HG03558 (cell line): Measurements from ENCODE around the gene ARAP1.

Experiments used
- ATAC-seq: cut with Tn5 transposase; IDR thresholded peaks from one replicate; pipeline ENCODE4 v1.9.1; 2021; ENCODE audit warnings: moderate number of reproducible peaks; ENCODE audit not compliant: unreplicated experiment; ENCODE audit errors: extremely low read depth

Gene ARAP1

DNA sequence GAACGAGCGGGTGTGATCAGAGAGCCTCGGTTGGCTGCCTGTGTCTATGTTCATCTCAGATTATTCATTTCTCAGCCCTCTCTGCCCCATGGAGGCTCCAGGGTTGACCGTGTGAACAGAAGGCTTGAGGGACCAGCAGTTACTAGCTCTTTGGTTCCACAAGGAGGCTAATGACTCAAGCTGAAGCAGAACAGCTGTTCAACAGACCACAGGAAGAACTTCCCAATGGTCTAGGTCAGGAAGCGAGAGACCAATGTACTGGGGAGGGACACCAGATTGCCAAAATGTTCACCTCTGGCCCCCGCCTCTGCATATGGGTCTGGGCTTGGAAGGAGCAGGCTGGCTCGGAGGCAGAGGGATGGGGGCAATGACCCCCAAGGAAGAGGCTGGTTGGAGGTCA, 63.3 kb downstream of the ARAP1 start:
- no peak for ATAC-seq

DNA sequence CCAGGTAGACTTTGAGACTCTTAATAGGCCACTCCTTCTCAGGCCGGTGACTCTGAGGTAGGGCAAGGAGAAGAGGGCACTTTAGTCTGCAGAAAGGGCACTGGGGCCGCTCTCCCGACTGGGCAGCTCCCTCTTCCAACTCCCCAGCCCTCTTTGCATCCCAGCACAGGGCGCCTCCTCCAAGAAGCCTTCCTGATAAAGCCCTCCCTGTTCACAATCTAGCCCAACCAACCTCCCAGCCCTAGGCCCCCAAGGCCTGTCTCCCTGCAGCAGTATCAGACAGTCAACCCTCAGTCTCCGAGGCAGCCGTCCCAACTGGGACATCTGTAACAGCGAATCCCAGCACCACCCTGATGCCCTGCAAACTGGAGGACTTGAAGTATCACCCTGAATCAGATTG, 63.7 kb downstream of the ARAP1 start:
- ATAC-seq = no peak

DNA sequence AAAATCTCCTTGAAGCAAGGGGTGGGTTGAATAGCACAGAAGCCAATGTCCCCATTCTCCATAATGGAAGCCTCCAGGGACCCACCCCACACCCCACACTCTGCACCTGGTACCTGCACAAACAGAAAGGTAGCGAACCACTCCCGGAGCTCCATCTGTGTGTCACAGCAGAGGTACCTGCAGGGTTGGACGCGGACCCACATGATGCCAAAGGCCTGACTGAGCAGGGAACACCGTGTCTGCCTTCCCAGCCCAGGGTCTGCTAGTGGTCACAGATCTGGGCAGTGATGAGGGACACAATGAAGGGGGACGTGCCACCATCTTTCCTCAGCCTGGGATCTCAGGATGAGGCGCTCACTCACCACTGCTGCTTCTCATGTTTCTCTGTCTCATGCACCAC, 64.9 kb downstream of the ARAP1 start:
- no peak for ATAC-seq

DNA sequence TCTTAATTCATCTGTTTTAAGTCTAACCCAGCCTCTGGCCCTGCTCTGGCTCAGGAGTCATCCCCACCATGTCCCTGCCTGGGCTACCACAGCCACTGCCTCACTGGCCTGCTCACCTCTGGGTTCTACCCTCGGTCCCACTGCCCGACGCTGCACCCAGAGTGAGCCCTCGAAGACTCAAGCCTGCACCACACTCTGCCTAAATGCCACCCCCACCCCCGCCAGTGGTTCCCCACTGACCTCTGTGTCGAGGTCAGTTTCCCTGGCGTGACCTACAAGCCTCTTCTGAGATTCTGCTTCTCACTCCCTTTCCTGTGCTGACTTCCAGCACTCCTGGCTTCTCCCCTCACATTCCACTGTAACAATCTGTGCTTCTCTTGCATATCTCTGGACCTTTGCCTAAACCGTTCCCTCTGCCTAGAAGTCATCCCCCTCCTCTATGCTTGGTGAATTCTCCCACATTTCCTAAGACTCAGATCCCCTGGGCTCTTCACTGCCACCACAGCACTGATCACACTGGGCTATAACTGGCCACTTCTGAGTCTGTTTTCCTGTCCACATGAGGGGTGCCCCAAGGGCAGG, 65.5 kb downstream of the ARAP1 start:
- ATAC-seq = no peak

DNA sequence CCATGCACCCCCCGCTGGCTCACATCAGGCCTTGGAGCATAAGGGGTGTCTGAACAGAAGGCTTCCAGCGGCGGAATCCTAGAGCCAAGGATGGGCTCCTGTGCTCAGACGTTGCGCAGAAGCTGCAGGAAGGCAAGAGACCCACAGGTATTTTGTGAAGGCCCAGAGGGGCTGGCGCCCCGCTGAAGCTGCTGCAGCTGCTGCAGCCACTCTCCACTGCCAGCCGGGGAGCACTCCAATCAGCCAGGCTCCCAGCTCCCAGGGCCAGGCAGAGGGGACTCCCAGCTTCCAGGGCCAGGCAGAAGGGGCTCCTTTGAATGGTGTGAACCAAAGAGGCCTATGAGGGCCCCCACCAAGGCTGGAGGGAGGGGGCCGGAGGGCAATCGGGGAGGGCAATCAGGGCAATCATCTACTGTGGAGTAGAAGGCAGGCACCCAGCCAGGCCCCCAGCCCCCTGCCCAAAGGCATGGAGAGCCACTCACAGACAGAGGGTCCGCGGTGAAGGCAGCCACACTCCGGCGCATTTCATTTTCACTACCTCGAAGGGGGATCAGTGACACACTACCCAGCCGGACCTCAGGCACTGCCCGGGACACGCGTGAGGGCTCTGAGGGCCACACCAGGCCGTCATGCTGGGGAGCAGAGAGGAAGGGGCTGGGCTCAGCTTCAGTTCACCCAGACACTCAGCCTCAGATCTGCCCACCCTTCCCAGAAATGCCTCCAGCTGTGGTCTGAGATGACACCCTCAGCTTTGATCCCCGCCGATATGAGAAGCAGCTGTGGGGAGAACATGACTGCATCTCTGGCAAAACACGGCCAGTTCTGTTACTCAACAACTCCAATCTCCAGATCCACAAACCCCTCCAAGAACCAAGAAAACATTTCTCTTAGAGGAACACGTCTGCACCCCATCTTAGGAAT, 66.4 kb downstream of the ARAP1 start:
- ATAC-seq = no peak

DNA sequence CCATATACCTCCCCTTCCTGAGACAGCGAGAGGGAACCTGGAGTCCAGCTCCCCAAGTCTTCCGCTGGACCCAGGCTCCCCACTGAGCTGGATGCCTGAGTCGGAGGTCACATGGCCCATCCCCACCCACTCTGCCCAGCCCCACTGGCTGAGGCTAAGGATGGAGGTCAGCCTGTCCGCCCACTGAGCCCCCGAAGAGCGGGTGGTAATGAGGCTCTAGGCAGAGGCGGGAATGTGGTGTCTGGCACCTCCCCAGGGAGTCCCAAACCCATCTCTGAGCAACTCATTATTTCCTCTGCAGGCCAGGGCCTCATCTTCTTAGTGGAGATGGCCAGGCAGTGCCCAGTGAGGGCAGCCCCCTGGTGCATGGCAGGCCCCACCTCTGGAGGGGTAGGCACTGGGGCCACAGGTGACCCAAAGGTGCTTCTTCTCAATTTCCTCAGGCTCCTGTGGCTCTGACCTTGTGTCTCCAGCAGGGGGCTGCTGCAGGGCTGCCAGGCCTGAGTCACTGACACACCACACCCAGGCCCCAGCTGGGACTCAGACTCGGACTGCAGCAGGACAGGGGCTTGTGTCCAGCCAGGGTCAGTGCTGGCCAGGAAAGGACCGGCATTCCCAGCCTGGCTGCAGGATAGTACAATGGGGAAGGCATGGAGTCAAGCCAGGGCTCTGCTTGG, 67.8 kb downstream of the ARAP1 start:
- no peak for ATAC-seq

DNA sequence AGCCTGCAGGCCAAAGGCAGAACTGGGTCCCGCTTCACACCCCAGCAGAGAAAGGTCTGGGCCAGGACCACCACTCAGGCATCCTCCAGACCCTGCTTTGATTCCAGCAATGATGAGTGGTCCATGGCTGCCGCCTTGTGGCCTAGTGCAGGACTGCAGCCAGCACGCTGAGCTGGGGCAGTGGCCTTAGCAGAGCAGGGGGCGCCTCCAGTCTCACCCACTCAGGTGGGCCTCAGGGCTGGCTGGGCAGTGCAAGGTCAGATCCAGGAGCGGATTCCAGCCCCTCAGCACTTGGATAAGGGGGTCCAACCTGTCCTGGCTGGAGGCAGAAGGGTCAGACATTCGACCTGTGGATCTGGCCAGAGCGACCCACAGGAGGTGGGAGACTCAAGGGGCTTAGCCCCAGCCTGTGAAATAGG, 68.4 kb downstream of the ARAP1 start:
- ATAC-seq = no peak

DNA sequence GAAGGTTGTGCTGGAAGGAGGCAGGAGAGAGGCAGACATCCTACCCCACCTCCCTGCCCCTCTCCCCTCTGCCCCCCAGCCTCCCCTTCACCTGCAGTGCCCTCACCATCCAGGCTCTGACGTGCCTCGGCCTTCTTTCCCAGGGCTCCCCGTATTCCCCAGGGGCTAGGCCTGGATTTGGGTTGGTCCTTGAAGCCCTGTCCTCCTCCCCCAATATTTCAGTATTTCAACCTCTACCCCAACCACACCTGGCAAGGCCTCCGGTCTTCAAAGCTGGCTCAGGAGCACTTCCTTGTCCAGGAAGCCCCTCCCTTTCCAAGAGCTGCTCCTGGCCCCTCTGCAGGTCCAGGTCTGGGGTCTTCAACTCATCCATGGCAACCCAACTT, 69.4 kb downstream of the ARAP1 start:
- no peak for ATAC-seq

DNA sequence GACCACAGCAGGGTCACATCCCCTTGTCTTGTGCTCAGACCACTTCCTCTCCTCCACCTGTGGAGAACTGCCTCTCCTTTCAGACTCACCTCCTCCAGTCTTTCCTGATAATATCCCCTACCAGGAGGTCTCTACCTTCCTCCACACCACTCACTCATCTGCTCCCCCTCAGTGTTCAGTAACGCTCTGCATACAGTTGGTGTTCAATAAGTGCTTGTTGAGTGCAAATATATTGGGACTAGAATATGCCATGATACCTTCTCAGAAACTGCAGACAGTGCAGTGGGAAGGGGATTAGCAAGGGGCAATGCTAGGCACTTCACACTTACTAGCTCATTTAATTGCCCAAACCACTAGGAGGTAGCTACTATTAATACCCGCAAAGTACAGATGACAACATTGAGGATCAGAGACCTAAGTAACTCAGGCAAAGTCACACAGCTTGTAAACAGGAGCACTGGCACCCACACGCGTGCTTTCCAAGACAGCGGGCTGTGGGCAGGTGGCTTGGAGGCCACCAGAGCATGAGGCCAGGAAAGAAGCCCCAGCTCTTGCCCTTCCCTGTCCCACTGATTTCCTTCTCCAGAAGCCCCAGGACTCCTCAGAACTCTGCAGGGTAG, 69.9 kb downstream of the ARAP1 start:
- no peak for ATAC-seq

DNA sequence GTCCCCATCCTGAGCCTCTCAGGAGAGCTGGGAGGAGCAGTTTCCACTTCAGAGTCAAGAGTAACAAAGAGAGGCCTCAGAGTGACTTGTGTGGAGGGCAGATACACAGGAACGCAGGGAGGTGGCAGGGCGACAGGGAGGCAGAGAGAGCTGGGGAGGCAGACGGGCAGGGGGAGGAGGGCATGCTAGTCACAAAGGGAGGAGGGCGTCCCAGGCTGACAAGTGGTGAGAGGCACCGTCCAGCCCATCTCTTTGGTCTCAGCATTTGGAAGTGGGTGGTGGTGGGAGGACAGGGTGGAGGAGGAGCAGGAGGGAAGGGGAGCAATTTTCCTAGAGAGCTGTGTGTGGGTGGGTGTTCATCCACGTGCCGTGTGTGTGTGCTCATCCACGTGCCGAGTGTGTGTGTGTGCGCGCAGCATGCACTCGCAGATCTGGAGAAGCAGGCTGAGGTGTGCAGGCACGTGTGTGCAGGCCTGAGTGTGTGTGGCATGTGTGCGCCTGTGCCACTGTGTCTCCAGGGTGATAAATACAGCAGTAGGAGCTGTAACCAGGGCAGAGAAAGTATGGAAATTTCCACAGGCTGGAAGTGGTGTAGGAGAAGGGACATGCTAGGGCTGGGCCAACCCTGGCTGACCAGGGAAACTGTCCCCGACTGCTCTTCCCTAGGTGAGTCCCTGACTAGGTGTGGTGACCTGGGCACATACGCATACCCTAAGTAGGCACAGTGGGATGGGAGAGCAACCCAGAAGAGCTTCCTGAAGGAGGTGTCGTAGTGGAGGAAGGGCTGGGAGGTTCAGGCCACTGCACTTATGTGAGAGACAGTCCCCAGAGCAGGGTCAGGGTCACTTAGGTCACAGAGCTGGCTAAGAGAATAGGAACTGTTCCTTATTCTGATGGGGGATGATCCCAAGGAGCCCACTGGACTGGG, 70.7 kb downstream of the ARAP1 start:
- no peak for ATAC-seq

DNA sequence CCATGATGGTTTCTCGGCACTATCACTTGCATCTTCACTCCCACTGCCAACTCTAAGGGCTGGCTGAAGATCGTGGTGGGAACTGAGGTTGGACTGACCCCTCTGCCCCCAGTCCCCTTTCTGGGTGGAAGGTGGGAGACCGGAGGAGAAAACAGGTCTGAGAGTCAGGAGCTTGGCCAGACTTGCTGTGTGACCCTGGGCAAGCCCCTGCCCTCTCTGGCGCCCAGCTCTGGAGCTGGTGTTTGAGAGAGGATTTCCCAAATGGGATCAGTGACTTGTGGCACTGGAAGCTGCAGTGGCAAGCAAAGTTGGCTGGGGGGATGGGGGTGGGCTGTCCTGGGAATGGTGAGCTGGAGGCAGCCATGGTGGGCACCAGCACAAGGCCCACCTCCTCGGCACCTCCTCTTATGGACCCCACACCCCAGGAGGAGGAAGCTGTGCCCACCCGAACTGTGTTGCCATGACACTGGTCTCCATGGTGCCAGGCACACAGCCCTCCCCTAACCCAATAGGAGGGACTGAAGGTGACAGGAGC, 71.5 kb downstream of the ARAP1 start:
- ATAC-seq = no peak

DNA sequence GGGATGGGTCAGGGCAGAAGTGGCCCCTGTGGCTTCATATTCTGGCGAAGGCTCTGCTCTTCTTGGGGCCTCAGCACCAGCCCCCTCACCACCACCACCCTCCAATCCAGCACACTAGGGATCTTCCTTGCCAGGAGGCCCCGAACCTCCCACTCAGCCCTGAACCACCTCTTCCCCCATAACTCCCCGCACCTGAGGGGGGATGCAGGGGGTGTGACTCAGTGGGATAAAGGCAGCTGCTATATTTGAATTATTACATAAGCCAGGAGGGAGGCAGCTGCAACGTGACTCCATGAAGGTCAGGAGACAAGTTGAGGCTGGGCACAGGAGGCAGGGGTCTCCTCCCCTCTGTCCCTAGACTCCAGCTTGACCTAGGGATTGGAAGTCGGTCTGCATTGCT, 72.3 kb downstream of the ARAP1 start:
- no peak for ATAC-seq

DNA sequence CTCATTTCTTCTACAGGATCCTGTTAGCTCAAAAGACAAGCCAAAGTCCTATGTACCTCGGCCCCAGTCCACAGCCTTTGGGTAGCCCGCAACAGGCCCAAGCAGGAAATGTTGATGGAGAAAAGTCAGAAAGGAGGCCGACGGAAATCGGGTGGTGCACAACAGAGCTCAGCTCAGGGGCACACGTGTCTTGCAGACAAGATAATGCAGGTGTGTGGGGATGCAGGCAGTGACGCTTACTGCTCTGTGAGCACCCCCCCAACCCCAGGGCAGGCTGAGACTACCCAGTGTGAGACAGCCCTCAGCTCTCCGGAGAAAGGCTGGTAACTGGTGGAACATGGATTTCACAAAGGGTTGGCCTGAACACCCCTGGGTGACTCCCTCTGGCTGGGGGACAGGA, 73.7 kb downstream of the ARAP1 start:
- no peak for ATAC-seq

DNA sequence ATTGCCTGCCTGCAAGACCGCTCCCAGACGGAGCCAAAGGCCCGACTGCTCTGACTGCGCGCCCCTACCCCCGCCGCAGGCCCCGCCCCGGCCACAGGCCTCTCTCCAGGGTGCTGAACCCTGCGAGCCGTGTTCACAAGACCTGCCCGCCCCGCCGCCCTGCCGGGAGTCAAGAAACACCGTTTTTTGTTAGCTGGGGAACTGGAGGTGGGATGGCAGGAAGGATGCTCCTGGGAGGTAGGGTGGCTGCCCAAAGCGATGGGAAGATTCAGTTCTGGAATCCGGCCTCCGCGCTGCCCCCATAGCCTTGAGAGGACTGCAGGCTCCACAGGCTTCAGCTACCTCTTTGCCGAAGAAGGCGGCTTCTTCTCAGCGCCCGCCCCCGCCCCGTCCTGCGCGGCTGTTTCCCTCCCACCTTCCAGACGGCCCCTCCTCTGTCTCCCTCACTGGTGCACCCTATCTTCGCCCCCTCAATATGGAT, 75.3 kb downstream of the ARAP1 start:
- no peak for ATAC-seq

DNA sequence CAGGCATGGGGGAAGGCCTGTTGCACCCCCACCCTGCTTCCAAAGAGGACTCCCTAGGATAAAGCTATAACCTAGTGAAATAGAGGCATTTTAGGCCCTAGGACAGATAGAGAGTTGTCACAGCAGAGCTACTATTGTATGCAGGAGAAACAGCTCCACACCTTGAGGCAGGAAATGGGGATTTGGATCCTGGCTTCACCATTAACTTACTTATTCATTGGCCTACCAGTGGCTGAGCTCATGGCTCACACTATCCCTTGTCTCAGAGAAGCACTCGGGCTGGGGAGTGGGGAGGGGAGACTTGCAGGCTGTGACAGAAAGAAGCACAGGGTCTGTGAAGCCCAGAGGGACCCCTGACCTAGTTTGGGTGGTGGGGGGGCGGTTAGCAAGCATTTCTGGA, 77.0 kb downstream of the ARAP1 start:
- ATAC-seq = no peak

DNA sequence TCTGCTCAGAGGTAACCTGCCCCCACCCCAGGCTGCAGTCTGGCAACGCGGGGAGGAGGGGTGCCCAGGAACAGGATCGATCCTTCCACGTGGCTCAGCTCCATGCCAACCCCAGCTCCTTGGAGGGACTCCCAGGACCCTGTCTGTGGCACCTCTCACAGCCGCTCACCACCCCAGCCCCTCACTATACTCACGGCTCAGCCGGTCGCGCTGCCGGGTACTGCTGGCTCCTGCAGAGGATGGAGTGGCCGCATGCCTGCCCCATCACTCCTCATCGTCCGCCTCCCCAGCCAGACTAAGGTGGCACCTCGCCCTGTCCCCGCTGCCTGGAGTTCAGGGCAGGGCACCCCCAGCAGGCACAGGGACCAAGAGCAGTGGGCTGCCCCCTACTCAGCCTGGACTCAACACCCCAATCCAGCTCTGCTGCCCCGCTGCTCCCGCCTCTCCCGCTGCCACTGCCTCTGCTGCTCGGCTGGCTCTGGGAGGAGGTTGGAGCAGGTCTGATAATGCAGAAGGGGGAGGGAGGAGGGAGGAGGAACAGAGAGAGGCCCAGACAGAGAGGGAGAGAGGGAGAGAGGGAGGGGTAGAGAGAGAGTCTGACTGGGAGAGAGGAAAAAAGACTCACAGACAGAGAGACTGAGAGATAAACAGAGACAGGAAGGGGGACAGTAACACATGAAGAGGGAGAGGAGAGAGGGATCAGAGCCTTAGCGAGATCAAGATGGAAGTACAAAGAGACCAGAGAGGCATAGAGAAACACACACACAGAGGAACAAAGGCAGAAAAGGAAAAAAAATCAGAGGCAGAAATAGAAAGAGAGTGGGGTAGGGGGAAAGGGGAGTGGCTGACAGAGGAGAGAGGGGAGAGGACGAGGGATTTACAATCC, 78.0 kb downstream of the ARAP1 start, which contains the start of gene PDE2A:
TSS of gene PDE2A (minus strand) at position 480 of the 886 bp plus-strand sequence. CDS start at position 265, 215 bp downstream.
- no peak for ATAC-seq

DNA sequence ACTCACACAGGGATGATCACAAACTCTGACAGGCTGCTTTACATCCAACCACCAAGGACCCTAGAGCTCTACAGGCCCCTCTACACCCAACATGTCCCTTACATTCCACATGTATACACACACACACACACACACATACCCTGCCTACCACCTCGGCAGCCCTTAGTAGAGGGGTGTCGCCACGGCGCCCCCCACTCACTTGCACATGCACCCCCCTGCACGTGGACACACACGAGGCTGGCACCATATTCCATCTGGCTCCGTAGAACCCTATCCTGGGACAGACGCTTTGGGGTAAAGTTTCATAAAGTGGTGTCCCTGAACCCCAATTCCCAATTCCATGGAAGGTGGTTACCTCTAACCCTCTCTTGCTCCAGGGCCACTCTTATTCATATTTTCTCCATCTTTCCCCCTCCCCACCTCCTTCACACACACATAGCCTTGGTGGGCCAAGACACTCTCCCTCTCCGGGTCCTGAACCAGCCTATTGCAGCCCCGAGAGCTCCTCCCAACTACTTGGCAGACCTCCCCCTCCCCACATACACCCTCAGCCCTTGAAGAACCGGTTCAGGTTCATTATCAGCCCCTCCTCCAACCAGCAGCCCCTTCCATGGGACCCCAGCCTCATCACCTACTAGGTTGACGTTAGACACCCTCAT, 78.8 kb downstream of the ARAP1 start:
- no peak for ATAC-seq
